HL-60 (cell line): ENCODE results near the gene AGAP3.

Source experiments
- DNase-seq, 2 experiments: peaks; one replicate each; pipeline ENCODE4 v3.0.0-alpha.2; 2010 to 2020; ENCODE audit warnings: low read depth in 1 of 2, low spot score in 1 of 2
- H3K27ac ChIP-seq: fragments of 250-450 bp; sonication (Bioruptor Pico); replicated peaks from 2 replicates; pipeline ENCODE4 v1.5.1; 2020; ENCODE audit warnings: mild to moderate bottlenecking, moderate library complexity
- H3K27me3 ChIP-seq: fragments of 250-450 bp; sonication (Bioruptor Pico); 2 replicates; pipeline ENCODE4 v1.5.1; 2021; ENCODE audit warnings: mild to moderate bottlenecking, moderate library complexity; ENCODE audit not compliant: insufficient read depth, poor library complexity, severe bottlenecking
- H3K4me3 ChIP-seq: replicated peaks from 2 replicates; pipeline ENCODE4 v1.5.1; 2011; ENCODE audit warnings: mild to moderate bottlenecking, control low read depth, low read length; ENCODE audit not compliant: insufficient read depth
- CTCF ChIP-seq: IDR thresholded peaks from one replicate; pipeline ENCODE4 v1.5.1; 2011; ENCODE audit warnings: low read length, control low read depth, inconsistent platforms; ENCODE audit not compliant: insufficient read depth
- GABPA ChIP-seq: IDR thresholded peaks from 2 replicates; pipeline ENCODE4 v1.6.1; 2012; ENCODE audit warnings: low read depth
- POLR2AphosphoS5 ChIP-seq: IDR thresholded peaks from 2 replicates; pipeline ENCODE4 v1.6.1; 2012; ENCODE audit warnings: low read depth
- REST ChIP-seq: IDR thresholded peaks from 2 replicates; pipeline ENCODE4 v1.6.1; 2012; ENCODE audit warnings: low read depth; ENCODE audit not compliant: insufficient replicate concordance
- SPI1 ChIP-seq: IDR thresholded peaks from 2 replicates; pipeline ENCODE4 v1.6.1; 2012; ENCODE audit warnings: low read depth, mild to moderate bottlenecking, borderline replicate concordance

The AGAP3 gene

GRCh38 chr7:151146761-151147160 is 60.5 kb downstream of the AGAP3 start:
- no peak for DNase-seq
- H3K27me3 ChIP-seq, result peaks cover 18% of the 10 kb centered on the region
- H3K4me3 ChIP-seq, result no peak overlapping the region
- TF ChIP-seq GABPA, result no peak
- TF ChIP-seq CTCF, result no peak
- no peak for TF ChIP-seq POLR2AphosphoS5
- TF ChIP-seq SPI1, result no peak
- TF ChIP-seq REST, result no peak
- no peak overlapping the region for H3K27ac ChIP-seq

- Histone ChIP-seq H3K27ac (no peak overlapping the region), H3K4me3 (no peak overlapping the region), H3K27me3 (peaks cover 30% of the 10 kb centered on the region)
- no peak for TF ChIP-seq GABPA
- TF ChIP-seq SPI1, result no peak
- no peak for DNase-seq
Measured at GRCh38 chr7:151148319-151149259, 62.3 kb downstream of the AGAP3 start.

GRCh38 chr7:151150388-151150787 is 64.1 kb downstream of the AGAP3 start:
- H3K27ac ChIP-seq, result no peak overlapping the region
- TF ChIP-seq SPI1 (no peak), POLR2AphosphoS5 (no peak), GABPA (no peak), CTCF (no peak), REST (no peak)
- DNase-seq, result no peak
- no peak overlapping the region for H3K4me3 ChIP-seq
- H3K27me3 ChIP-seq, result peaks cover 34% of the 10 kb centered on the region

- H3K27ac ChIP-seq, result no peak overlapping the region
- no peak overlapping the region for H3K4me3 ChIP-seq
- TF ChIP-seq CTCF (no peak), REST (no peak), SPI1 (no peak), POLR2AphosphoS5 (no peak), GABPA (no peak)
- H3K27me3 ChIP-seq, result peaks cover 49% of the 10 kb centered on the region
- DNase-seq, result no peak
Measured at GRCh38 chr7:151152643-151153513, 66.6 kb downstream of the AGAP3 start.
